Uterus (tissue), 4 donors: ENCODE measurements around the gene LNPEP. TPM values are rescaled to one million over a fixed set of nuclear protein-coding genes. Genes with fewer than 3 reads are reported as not detected.

Experiments
- DNase-seq, 2 donors: peaks; one replicate each; pipeline ENCODE4 v3.0.0-alpha.2; 2019 to 2020
- H3K27ac ChIP-seq, 2 donors: fragments of 200-600 bp; sonication (generic); 1 replicate in 1 of 2; 2 replicates in 1 of 2; pipeline ENCODE4 v1.5.1; 2016 to 2018
- H3K27me3 ChIP-seq, 2 donors: fragments of 200-600 bp; sonication (generic); one replicate each; pipeline ENCODE4 v1.5.1; 2018 to 2019; ENCODE audit warnings: control low read depth in 1 of 2
- H3K36me3 ChIP-seq, 2 donors: fragments of 200-600 bp; sonication (generic); one replicate each; pipeline ENCODE4 v1.5.1; 2019; ENCODE audit warnings: control low read depth in 1 of 2
- H3K4me1 ChIP-seq, 2 donors: fragments of 200-600 bp; sonication (generic); one replicate each; pipeline ENCODE4 v1.5.1; 2018 to 2019; ENCODE audit warnings: control low read depth in 1 of 2
- H3K4me3 ChIP-seq, 2 donors: fragments of 200-600 bp; sonication (generic); 1 replicate in 1 of 2; 2 replicates in 1 of 2; pipeline ENCODE4 v1.5.1; 2018 to 2019; ENCODE audit warnings: mild to moderate bottlenecking in 1 of 2
- H3K9me3 ChIP-seq, 2 donors: fragments of 200-600 bp; sonication (generic); one replicate each; pipeline ENCODE4 v1.5.1; 2019; ENCODE audit warnings: control low read depth in 1 of 2
- CTCF ChIP-seq, 4 experiments: fragments of 200-600 bp in 2 of 4; fragments of 450-650 bp in 2 of 4; sonication (generic) in 2 of 4; IDR thresholded peaks; one replicate each; pipeline ENCODE4 v1.5.1; 2016 to 2019; ENCODE audit warnings: antibody characterized with exemption in 4 of 4, mild to moderate bottlenecking in 2 of 4, moderate library complexity in 1 of 4
- POLR2A ChIP-seq, 2 donors: fragments of 450-650 bp; IDR thresholded peaks; one replicate each; pipeline ENCODE4 v1.6.1; 2016; ENCODE audit warnings: antibody characterized with exemption in 2 of 2, mild to moderate bottlenecking in 1 of 2, moderate library complexity in 1 of 2
- intact Hi-C: fragments of 100-400 bp; cut with DNase I; formaldehyde crosslinking; loops from one replicate; pipeline ENCODE4 v1.15.1; 2023; ENCODE audit warnings: low total_unique reads
- total RNA-seq, 4 donors: library from RNA; depleted of rRNA in 3 of 4; stranded (reverse); fragments of >200 nt in 3 of 4; gene quantifications; one replicate each; pipeline versions ENCODE4 v1.1.0 to v1.2.4, GENCODE V29; 2014 to 2023
- donor health status: DM: yes; HTN: yes; CAD: no.

LNPEP gene
- total RNA-seq, 4 donors from 2014 or later = 32.5 to 93.9 (median 51.1) TPM

- Histone ChIP-seq H3K27me3 (no peaks in the 10 kb centered on the region), H3K27ac (no peak overlapping the region), H3K9me3 (no peaks in the 10 kb centered on the region), H3K4me1 (no peaks in the 10 kb centered on the region), H3K36me3 (no peaks in the 10 kb centered on the region), H3K4me3 (no peak overlapping the region)
- DNase-seq = no peak
- TF ChIP-seq CTCF (IDR thresholded peaks at IDR 0.05) = no peak
- no peak for TF ChIP-seq POLR2A (IDR thresholded peaks at IDR 0.05)
- intact Hi-C loops = no loop called here
These were observed 111.2 kb downstream of the LNPEP start for GRCh38 chr5:97047076-97047475.

DNA sequence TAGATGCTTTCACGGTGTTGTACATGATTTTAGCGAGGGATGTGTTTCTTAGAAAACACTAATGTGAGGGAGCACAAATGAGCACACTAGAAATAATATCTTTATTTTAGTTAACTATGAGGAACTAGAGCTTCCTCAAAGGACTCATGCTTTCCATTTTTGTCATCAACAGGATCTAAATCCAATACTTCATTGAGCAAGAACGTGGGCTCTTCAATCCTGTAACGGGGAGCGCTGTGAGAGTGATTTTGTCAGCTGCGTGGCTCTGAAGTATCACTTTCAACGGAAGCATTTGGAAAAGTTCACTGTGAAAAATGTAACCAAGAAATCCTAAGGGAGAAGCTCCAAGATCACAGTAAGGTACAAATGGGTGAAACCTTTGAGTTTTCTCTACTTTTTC, 113.3 kb downstream of the LNPEP start:
- intact Hi-C loops = no loop called here

GRCh38 chr5:97056263-97056662, 120.4 kb downstream of the LNPEP start:
- DNase-seq = no peak
- H3K9me3 ChIP-seq = no peaks in the 10 kb centered on the region
- H3K4me3 ChIP-seq = no peak overlapping the region
- no peak overlapping the region for H3K27ac ChIP-seq
- no peaks in the 10 kb centered on the region for H3K36me3 ChIP-seq
- intact Hi-C loops = no loop called here
- H3K4me1 ChIP-seq = no peaks in the 10 kb centered on the region
- TF ChIP-seq POLR2A (IDR thresholded peaks at IDR 0.05) (no peak), CTCF (IDR thresholded peaks at IDR 0.05) (no peak)
- no peaks in the 10 kb centered on the region for H3K27me3 ChIP-seq

More for the DNA sequence above, 113.3 kb downstream of the LNPEP start:
- Histone ChIP-seq H3K4me1 (no peaks in the 10 kb centered on the region), H3K27ac (no peak overlapping the region), H3K4me3 (no peak overlapping the region), H3K36me3 (no peaks in the 10 kb centered on the region), H3K27me3 (no peaks in the 10 kb centered on the region), H3K9me3 (no peaks in the 10 kb centered on the region)
- no peak for DNase-seq
- no peak for TF ChIP-seq CTCF (IDR thresholded peaks at IDR 0.05)
- TF ChIP-seq POLR2A (IDR thresholded peaks at IDR 0.05) = no peak

DNA sequence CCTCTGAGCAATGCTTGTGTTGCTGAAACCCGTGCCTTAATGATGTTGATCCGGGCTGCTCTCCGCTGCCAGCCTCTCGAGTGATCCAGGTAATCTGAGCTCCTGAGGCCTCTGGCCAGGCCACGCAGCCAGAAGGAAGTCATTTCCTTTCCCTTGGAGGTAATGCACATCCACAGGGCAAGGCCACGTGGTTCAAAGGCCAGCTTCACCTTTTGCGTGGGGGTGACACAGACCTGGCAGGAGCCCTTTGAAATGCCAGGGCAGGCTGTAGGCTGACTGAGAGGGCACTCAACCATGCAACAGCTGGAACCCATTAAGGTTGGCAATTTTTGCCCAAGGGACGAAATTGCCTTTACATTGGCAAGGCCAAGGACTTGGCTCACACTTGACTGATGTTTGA, 126.2 kb downstream of the LNPEP start:
- Histone ChIP-seq H3K27ac (no peak overlapping the region), H3K4me3 (no peak overlapping the region), H3K27me3 (no peaks in the 10 kb centered on the region), H3K9me3 (no peaks in the 10 kb centered on the region), H3K36me3 (no peaks in the 10 kb centered on the region), H3K4me1 (no peaks in the 10 kb centered on the region)
- no peak for DNase-seq
- TF ChIP-seq CTCF (IDR thresholded peaks at IDR 0.05) (no peak), POLR2A (IDR thresholded peaks at IDR 0.05) (no peak)
- intact Hi-C loops = no loop called here

DNA sequence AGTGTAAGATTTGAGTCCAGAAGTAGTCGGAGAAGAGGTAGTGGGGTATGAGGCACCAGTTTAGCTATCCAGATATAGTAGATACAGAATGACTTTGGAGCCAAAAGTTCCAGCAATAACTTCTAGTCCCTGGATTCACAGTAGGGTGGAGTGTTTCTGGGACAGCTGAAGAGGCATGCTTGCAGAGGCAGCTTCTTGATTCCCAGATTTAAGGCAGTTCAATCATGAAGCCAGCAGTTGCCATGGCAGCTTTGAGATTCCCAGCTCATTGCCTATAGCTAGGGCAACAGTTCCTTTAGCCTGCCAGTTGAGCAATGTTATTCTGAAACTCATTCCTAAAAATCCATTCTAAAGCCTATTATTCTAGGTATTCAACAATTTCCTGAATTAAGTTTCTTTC, 127.4 kb downstream of the LNPEP start:
- H3K36me3 ChIP-seq = no peaks in the 10 kb centered on the region
- no peaks in the 10 kb centered on the region for H3K27me3 ChIP-seq
- DNase-seq = no peak
- H3K27ac ChIP-seq = no peak overlapping the region
- intact Hi-C loops = no loop called here
- H3K4me3 ChIP-seq = no peak overlapping the region
- H3K4me1 ChIP-seq = no peaks in the 10 kb centered on the region
- TF ChIP-seq CTCF (IDR thresholded peaks at IDR 0.05) (no peak), POLR2A (IDR thresholded peaks at IDR 0.05) (no peak)
- H3K9me3 ChIP-seq = no peaks in the 10 kb centered on the region
